GM12874 (cell line): ENCODE measurements around the gene RPTOR.

ENCODE experiments used
- CTCF ChIP-seq: IDR thresholded peaks from 2 replicates; pipeline ENCODE4 v1.5.1; 2011; ENCODE audit warnings: low read depth, mild to moderate bottlenecking, control low read depth, low read length, moderate library complexity; ENCODE audit not compliant: insufficient read depth

The RPTOR gene

GRCh38 chr17:80868022-80868609, 323.5 kb downstream of the RPTOR start:
- TF ChIP-seq CTCF, result no peak

- TF ChIP-seq CTCF, result no peak
Measured at GRCh38 chr17:80869481-80870145, 325.0 kb downstream of the RPTOR start.

GRCh38 chr17:80870401-80870800, 325.8 kb downstream of the RPTOR start:
- TF ChIP-seq CTCF, result no peak

- TF ChIP-seq CTCF, result no peak
Measured at GRCh38 chr17:80871341-80871740, 326.7 kb downstream of the RPTOR start.

- TF ChIP-seq CTCF, result no peak
Measured at GRCh38 chr17:80872001-80872500, 327.4 kb downstream of the RPTOR start.

GRCh38 chr17:80872501-80873306, 328.1 kb downstream of the RPTOR start:
- no peak for TF ChIP-seq CTCF

GRCh38 chr17:80873307-80873951, 328.8 kb downstream of the RPTOR start:
- TF ChIP-seq CTCF, result no peak
